ENCODE measurements around the gene WDR1.
A peak's percentile ranks its signal among the peaks of the same experiment; 100 is the strongest.
"Not testable (repeated sequence)": the region's sequence is repeated elsewhere in the genome, so short reads cannot be mapped to it uniquely, and the experiment has no call there.

WDR1 gene

DNA sequence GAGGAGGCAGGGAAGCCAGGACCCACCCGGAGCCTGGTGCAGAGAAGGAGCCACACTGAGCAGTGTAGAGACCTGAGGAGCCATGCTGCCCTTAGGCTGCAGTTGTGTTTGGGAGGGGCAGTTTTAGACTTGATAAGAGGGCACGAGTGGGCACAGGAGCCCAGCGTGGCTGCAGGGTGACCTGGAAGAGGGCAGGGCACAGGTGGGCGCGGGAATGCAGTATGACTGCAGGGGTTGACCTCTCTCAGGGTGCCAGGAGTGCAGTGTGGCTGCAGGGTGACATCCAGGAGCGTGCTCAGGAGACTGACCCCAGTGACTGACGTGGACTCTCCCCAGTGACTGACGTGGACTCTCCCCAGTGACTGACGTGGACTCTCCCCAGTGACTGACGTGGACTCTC lies 14.6 kb upstream of the WDR1 start:
- no peak for DNase-seq

DNA sequence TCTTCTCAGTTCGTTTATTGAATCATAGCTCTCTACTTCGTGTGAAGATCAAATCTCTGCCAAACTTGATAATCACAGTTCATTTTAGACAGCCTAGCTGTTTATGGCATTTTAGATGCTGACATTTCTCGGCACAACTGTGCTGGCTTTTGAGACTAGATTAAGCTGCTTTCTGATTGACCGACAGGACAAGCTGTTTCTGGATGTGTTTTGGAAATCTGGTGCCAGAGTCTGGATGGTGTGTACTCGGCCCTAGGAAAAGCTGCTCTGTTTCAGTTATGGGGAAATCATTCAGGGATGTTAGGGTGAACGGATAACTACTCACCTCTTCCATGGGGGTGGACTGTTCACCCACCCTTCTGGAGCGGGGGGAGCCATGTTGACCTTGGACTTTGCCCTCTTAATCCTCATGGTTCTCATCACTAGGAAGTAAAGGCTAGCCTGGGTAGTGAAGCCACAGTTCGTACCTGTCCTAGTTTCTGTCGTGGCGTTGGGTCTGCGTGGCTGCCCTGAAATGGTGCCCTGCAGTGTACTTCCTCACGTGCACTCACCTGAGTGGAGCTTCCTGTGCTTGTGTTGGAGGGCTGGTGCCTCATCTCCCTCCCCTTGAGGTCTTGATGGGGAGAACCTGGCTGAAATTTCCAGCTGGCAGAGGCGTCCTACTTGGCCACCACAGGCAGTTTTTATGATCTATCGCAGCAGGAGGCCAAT lies 13.7 kb upstream of the WDR1 start:
- no peak for DNase-seq

DNA sequence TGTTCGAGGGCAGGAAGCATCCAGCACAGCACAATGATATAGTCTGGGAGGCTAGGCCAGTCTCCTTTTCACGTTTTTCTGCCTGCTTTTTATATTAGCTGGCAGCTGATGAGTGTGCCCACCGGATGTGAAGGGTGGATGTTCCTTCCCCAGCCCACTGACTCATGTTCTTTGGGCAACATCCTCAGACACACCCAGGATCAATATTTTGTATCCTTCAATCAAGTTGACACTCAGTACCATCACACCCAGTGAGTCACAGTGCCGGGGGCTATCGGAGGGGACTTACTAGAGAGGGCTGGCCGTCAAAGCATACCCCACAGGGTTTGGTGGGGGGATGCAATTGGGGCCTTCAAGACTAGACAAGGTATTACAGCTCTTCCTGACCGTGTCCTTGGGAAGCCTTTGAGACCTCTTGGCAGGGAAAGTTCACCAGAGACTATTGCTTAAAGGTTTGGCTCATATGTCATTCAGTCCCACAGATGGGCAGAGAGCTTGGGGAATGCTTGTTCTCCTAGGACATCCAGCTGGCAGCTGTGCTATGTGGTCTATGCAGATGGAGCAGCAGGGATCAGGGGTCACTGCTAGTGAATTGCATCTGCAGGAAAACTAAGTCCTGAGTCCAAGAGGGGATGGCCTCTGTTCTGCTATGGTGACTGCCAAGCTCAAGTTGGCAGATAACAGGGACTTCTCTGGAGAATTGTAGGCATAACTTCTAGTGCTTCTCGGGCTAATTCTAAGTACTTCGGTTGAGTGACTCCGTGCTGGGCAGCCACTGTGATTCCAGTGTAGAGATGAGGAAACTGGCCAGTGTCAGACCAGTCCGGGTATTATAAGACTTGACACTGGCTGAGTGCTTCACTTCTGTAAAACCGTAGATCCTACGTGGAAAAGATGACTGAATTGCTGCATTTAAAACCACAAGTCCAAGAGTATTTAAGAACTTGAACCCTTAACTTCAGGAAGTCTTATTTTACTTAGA lies 12.9 kb upstream of the WDR1 start:
- no peak for DNase-seq

GRCh38 chr4:10128761-10129160 lies 12.2 kb upstream of the WDR1 start:
- no peak for DNase-seq

DNA sequence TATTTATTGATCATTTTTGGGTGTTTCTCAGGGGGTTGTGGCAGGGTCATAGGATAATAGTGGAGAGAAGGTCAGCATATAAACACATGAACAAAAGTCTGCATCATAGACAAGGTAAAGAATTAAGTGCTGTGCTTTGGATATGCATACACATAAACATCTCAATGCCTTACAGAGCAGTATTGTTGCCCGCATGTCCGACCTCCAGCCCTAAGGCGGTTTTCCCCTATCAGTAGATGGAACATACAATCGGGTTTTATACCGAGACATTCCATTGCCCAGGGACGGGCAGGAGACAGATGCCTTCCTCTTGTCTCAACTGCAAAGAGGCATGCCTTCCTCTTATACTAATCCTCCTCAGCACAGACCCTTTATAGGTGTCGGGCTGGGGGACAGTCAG lies 10.9 kb upstream of the WDR1 start:
- not testable (repeated sequence) for DNase-seq

- DNase-seq: no peak
Measured at GRCh38 chr4:10124167-10124930, 7.8 kb upstream of the WDR1 start.

GRCh38 chr4:10123227-10124101 lies 6.9 kb upstream of the WDR1 start:
- DNase-seq: no peak

- no peak for DNase-seq
Measured at GRCh38 chr4:10122236-10122932, 5.8 kb upstream of the WDR1 start.

DNA sequence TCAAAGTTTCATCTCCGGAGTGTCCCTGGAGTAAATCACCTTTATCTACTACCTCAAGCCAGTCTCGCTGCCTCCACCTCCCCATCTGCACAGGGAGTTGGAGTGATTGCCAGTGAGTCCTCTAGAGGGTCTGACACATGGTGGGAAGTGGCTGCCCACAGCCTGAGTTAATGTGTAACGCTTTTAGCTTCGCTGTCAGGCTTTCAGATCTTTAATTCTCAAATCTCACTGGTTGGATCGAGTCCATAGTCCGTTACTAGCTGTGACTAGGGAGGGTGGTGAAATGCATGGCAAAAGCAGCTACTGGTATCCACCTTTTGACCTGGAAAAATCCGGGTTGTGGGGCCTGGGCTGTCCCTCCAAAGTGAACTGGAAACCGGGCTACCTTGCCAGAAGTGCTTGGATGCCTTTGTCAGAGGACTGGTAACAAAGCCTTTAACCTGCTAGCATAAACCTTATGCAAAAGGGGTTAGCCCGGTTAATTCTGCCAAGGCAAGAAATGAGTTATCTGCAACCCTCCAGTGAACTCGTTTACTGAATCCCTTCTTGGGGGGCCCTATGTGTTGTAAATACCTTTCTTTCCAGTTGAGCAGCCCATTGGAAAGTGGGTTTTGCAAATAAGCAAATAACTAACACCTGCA lies 5.1 kb upstream of the WDR1 start:
- no peak for DNase-seq

- no peak for DNase-seq
Measured at GRCh38 chr4:10120943-10121567, 4.5 kb upstream of the WDR1 start.

DNA sequence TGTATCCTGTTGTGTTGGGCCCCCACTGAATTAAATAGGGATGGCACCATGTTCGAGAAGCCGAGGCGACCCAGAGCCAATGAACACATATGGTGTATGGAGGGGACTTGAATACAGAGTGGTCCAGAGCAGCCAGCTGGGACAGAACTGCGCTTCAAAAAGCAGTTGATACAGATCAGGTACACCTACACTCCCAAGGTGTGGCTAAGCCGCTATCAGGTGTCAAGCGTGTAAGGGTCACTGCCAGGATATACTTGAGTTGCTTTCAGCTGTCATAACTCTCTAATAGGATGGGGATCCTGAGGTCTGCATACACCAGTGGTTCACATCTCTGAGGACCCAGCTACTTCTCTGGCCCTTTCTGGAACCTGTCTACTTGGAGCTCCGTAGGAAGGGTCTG lies 3.2 kb upstream of the WDR1 start:
- no peak for DNase-seq

GRCh38 chr4:10119278-10119677 lies 2.7 kb upstream of the WDR1 start:
- DNase-seq: no peak

DNA sequence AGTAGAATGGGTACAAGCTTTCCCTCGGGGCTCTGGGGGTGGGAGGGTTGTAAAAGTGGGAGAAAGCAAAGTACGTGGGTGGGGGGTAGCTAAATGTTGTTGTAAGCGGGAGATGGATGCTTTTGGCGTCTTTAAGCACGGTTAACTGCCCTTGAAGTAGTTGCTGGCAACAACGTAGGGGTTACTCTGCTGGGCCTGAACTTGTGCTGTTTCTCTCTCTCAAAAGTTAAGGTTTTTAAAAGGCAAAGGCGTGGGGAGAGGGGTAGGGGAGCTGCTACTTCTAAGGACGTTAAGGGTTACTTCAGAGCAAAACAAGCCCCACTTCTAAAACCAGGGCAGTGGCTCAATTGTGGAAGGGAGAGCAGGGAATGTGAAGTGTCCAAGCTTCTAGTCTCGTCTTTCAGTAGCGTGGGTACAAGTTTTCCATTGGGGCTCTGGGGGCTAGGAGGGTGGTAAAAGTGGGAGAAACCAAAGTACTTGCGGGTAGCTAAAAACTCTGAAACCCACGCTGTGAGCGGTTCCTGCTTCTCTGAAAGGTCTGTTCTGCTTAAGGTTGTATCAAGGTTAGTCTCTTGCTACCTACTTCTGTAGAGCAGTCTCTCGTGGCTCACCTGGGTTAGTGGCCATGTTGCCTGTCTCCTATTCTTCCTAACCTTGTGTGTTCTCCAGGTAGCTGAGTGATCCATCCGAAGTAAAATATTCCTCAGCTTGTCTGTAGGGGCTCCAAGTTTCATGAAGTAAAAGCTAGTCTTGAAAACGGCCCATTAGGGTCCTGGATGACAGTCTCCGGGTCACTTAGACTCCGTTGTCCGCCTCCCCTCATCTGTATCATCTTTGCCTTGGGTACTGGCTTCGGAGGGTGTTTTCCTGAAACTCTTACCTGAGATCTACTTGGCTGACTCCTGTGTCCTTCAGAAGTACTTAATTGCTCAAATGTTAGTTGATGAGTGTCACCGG lies 1.7 kb upstream of the WDR1 start:
- DNase-seq: no peak

- DNase-seq: peak in 5 of 14 donors; percentile 35 to 72 (median 63)
Measured at GRCh38 chr4:10117359-10118047, 904 bp upstream of the WDR1 start.

DNA sequence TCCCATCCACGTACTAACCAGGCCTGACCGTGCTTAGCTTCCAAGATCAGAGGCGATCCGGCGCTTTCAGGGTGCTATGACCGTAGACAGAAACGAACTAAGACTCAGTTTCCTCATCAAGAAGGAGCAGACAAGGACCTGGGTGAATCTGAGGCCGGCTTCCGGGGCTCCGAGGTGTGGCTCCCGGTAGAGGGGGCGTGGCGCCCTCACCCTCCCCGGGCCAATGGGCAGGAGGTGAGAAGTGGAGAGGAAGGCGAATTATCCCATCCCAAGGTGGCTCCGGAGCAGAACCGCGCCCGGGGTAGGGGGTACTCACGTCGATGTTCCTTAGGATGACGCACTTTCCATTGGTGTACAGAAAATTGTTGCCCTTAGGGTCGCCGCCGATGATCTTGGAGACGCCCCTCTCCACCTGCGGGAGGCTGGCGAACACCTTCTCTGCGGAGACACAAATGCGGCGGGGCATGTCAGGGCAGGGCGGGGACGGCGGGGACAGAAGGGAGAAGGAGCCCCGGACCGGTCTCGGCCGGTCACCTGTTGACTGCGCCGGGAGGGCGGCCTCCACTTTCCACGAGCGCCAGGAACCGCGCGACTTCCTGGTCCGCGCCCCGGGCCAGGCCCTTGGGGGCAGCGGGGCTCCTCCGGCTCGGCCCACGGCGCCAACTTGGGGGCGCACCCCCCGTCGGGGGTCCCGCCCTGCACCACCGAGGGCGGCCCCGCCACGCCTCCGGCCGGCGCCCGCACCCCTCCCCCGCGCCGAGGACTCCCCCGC lies 616 bp downstream of the WDR1 start:
- peak in 5 of 14 donors; percentile 31 to 69 (median 51) for DNase-seq

GRCh38 chr4:10115271-10115796 lies 1.3 kb downstream of the WDR1 start:
- DNase-seq: peak in 1 of 14 donors; percentile 42

GRCh38 chr4:10114607-10115006 lies 2.0 kb downstream of the WDR1 start:
- DNase-seq: no peak
